Measurements from ENCODE around the gene TMEFF2. TPM values are rescaled to one million over a fixed set of nuclear protein-coding genes. Genes with fewer than 3 reads are reported as not detected.
A peak's percentile ranks its signal among the peaks of the same experiment; 100 is the strongest.

The TMEFF2 gene
- total RNA-seq, 1 donor from 2014 or later, result 0.41 TPM

DNA sequence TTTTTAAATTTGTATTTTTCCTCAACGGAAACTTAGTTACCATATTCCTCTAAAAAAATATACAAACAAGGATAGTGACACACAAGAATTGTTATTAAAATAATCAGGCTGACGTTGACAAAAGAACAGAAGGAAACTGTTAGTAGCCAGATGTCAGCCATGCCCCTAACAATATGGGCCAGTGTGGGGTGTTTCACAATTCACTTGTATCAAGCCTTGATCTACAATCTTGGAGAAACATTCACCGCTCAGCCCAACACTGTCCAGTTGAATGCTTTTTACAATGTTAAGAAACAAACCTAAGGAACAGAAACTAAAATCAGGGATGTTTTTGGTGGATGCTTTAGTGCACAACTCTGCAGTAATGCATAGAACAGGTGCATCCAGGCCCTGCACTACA is 44.6 kb downstream of the TMEFF2 start:
- Histone ChIP-seq H3K27me3 (ENCODE audit: insufficient read depth, low read length) (no peaks in the 10 kb centered on the region), H3K4me2 (ENCODE audit: low read length) (no peak overlapping the region), H3K9ac (ENCODE audit: low read length) (no peak overlapping the region), H3K4me3 (ENCODE audit: insufficient read depth, low read depth, low read length) (no peak overlapping the region), H4K20me1 (ENCODE audit: insufficient read depth, low read length) (no peaks in the 10 kb centered on the region), H3K9me3 (ENCODE audit: insufficient read depth, low read depth, low read length) (no peaks in the 10 kb centered on the region), H2AFZ (ENCODE audit: low read depth, low read length) (no peak overlapping the region), H3K79me2 (ENCODE audit: insufficient read depth, low read length) (no peaks in the 10 kb centered on the region), H3K27ac (ENCODE audit: low read depth, low read length) (no peak overlapping the region), H3K4me1 (ENCODE audit: insufficient read depth, low read length) (peaks cover 34% of the 10 kb centered on the region), H3K36me3 (ENCODE audit: insufficient read depth, low read length) (no peaks in the 10 kb centered on the region)
- DNase-seq (ENCODE audit: low read depth), result no peak
- Mint-ChIP-seq H3K27ac (ENCODE audit: unreplicated experiment) (no peak overlapping the region), H3K4me3 (ENCODE audit: unreplicated experiment) (no peak overlapping the region), H3K36me3 (ENCODE audit: low read depth, unreplicated experiment) (no peaks in the 10 kb centered on the region), H3K9me3 (ENCODE audit: unreplicated experiment) (no peaks in the 10 kb centered on the region), H3K27me3 (ENCODE audit: low read depth, unreplicated experiment) (no peaks in the 10 kb centered on the region), H3K4me1 (ENCODE audit: low read depth, unreplicated experiment) (peaks cover 46% of the 10 kb centered on the region)
- FAIRE-seq, result no peak
- no peak for TF ChIP-seq EZH2 (IDR thresholded peaks at IDR 0.05; ENCODE audit: insufficient read depth, low read length)
- TF ChIP-seq, protein P1, sequence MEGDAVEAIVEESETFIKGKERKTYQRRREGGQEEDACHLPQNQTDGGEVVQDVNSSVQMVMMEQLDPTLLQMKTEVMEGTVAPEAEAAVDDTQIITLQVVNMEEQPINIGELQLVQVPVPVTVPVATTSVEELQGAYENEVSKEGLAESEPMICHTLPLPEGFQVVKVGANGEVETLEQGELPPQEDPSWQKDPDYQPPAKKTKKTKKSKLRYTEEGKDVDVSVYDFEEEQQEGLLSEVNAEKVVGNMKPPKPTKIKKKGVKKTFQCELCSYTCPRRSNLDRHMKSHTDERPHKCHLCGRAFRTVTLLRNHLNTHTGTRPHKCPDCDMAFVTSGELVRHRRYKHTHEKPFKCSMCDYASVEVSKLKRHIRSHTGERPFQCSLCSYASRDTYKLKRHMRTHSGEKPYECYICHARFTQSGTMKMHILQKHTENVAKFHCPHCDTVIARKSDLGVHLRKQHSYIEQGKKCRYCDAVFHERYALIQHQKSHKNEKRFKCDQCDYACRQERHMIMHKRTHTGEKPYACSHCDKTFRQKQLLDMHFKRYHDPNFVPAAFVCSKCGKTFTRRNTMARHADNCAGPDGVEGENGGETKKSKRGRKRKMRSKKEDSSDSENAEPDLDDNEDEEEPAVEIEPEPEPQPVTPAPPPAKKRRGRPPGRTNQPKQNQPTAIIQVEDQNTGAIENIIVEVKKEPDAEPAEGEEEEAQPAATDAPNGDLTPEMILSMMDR (IDR thresholded peaks at IDR 0.05; ENCODE audit: insufficient read depth, low read depth, low read length), result no peak

DNA sequence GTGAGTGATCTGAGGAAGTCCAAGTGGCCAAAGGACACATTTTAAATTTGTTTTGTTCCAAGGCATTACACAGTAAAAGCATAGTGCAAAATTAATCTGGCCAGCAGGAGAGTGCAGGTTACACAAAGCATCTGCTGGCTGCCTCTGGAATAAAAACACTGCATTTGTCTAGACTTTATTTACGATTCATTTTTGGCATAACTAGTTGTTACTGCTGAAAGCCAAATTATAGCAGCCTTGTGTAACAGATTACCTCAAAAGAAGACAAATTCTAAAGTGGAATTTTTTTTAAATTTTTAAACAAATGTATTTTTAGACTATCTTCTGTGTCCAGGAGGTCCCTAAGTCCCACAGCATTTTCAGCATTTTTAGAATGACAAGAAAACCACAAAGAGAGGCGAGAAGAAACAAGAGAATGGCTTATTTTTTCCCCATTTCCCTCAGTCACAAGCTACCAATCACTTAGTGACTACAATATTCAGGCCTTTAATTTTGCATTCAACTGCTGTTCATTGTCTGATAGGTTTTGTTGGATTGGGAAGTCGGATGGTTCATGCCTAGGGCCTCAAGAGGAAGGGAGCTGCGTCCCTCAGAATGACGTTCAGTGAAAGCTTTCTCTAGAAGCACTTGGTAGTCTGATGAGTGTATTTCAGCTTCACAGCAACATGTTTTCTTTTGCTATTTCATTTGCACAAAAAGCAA is 46.0 kb downstream of the TMEFF2 start:
- Histone ChIP-seq H3K27ac (ENCODE audit: low read depth, low read length) (peak overlapping the region; percentile 38), H3K79me2 (ENCODE audit: insufficient read depth, low read length) (no peaks in the 10 kb centered on the region), H2AFZ (ENCODE audit: low read depth, low read length) (peak overlapping the region; percentile 67), H3K9ac (ENCODE audit: low read length) (peak overlapping the region; percentile 42), H3K4me1 (ENCODE audit: insufficient read depth, low read length) (peaks cover 34% of the 10 kb centered on the region), H3K4me3 (ENCODE audit: insufficient read depth, low read depth, low read length) (no peak overlapping the region), H3K9me3 (ENCODE audit: insufficient read depth, low read depth, low read length) (no peaks in the 10 kb centered on the region), H3K27me3 (ENCODE audit: insufficient read depth, low read length) (no peaks in the 10 kb centered on the region), H3K4me2 (ENCODE audit: low read length) (peak overlapping the region; percentile 59), H3K36me3 (ENCODE audit: insufficient read depth, low read length) (no peaks in the 10 kb centered on the region), H4K20me1 (ENCODE audit: insufficient read depth, low read length) (no peaks in the 10 kb centered on the region)
- Mint-ChIP-seq H3K9me3 (ENCODE audit: unreplicated experiment) (no peaks in the 10 kb centered on the region), H3K36me3 (ENCODE audit: low read depth, unreplicated experiment) (no peaks in the 10 kb centered on the region), H3K4me3 (ENCODE audit: unreplicated experiment) (peak overlapping the region; percentile 2), H3K27me3 (ENCODE audit: low read depth, unreplicated experiment) (no peaks in the 10 kb centered on the region), H3K27ac (ENCODE audit: unreplicated experiment) (peak overlapping the region; percentile 89), H3K4me1 (ENCODE audit: low read depth, unreplicated experiment) (peaks cover 46% of the 10 kb centered on the region)
- DNase-seq (ENCODE audit: low read depth) (peak; percentile 90), FAIRE-seq (peak; percentile 68)
- TF ChIP-seq, protein P1 (IDR thresholded peaks at IDR 0.05; ENCODE audit: insufficient read depth, low read depth, low read length), result peak; percentile 22
- TF ChIP-seq EZH2 (IDR thresholded peaks at IDR 0.05; ENCODE audit: insufficient read depth, low read length), result no peak

DNA sequence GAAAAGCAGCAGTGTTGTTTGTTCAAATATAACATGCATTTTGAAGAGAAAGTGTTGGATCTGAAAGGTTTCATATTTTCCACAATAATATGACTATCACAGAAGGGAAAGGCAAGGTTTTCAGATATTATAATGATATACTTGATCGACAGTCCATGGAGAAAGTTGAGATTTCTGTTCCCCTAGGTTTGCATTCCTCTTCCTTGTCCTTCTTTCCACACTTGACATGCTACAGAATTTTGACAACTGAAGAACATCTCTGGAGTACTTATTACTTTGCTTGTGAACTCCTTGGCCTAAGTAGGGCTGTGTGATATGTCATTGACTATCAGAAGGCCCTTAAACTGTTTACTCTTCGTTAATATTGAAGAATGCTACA is 46.5 kb downstream of the TMEFF2 start:
- Histone ChIP-seq H3K79me2 (ENCODE audit: insufficient read depth, low read length) (no peaks in the 10 kb centered on the region), H4K20me1 (ENCODE audit: insufficient read depth, low read length) (no peaks in the 10 kb centered on the region), H3K4me3 (ENCODE audit: insufficient read depth, low read depth, low read length) (no peak overlapping the region), H3K27ac (ENCODE audit: low read depth, low read length) (peak overlapping the region; percentile 38), H2AFZ (ENCODE audit: low read depth, low read length) (no peak overlapping the region), H3K36me3 (ENCODE audit: insufficient read depth, low read length) (no peaks in the 10 kb centered on the region), H3K4me1 (ENCODE audit: insufficient read depth, low read length) (peaks cover 34% of the 10 kb centered on the region), H3K9me3 (ENCODE audit: insufficient read depth, low read depth, low read length) (no peaks in the 10 kb centered on the region), H3K9ac (ENCODE audit: low read length) (no peak overlapping the region), H3K27me3 (ENCODE audit: insufficient read depth, low read length) (no peaks in the 10 kb centered on the region), H3K4me2 (ENCODE audit: low read length) (peak overlapping the region; percentile 59)
- Mint-ChIP-seq H3K4me3 (ENCODE audit: unreplicated experiment) (no peak overlapping the region), H3K27me3 (ENCODE audit: low read depth, unreplicated experiment) (no peaks in the 10 kb centered on the region), H3K27ac (ENCODE audit: unreplicated experiment) (peak overlapping the region; percentile 89), H3K4me1 (ENCODE audit: low read depth, unreplicated experiment) (peaks cover 46% of the 10 kb centered on the region), H3K36me3 (ENCODE audit: low read depth, unreplicated experiment) (no peaks in the 10 kb centered on the region), H3K9me3 (ENCODE audit: unreplicated experiment) (no peaks in the 10 kb centered on the region)
- no peak for TF ChIP-seq EZH2 (IDR thresholded peaks at IDR 0.05; ENCODE audit: insufficient read depth, low read length)
- TF ChIP-seq, protein P1 (IDR thresholded peaks at IDR 0.05; ENCODE audit: insufficient read depth, low read depth, low read length), result no peak
- no peak for DNase-seq (ENCODE audit: low read depth)
- FAIRE-seq, result no peak
